IgD-negative memory B cell (primary cell): ENCODE measurements around the gene SLC25A4. TPM values are rescaled to one million over a fixed set of nuclear protein-coding genes. Genes with fewer than 3 reads are reported as not detected.
"Not testable (repeated sequence)": the region's sequence is repeated elsewhere in the genome, so short reads cannot be mapped to it uniquely, and the experiment has no call there.

Experiments
- H3K27ac Mint-ChIP-seq, 3 donors: one replicate each; pipeline ENCODE4 v1.8.0; 2020 to 2022; ENCODE audit warnings: mild to moderate bottlenecking in 3 of 3, mixed read lengths in 3 of 3, moderate library complexity in 1 of 3
- H3K27me3 Mint-ChIP-seq: one replicate; pipeline ENCODE4 v1.8.0; 2021; ENCODE audit warnings: mixed read lengths
- H3K36me3 Mint-ChIP-seq: one replicate; pipeline ENCODE4 v1.8.0; 2020; ENCODE audit warnings: mild to moderate bottlenecking, mixed read lengths
- H3K4me1 Mint-ChIP-seq, 3 donors: one replicate each; pipeline ENCODE4 v1.8.0; 2020 to 2022; ENCODE audit warnings: mixed read lengths in 3 of 3, mild to moderate bottlenecking in 1 of 3
- H3K4me3 Mint-ChIP-seq, 4 donors: one replicate each; pipeline ENCODE4 v1.8.0; 2020 to 2022; ENCODE audit warnings: mild to moderate bottlenecking in 4 of 4, mixed read lengths in 4 of 4, moderate library complexity in 3 of 4
- H3K9me3 Mint-ChIP-seq, 3 donors: one replicate each; pipeline ENCODE4 v1.8.0; 2020 to 2021; ENCODE audit warnings: mixed read lengths in 3 of 3, mild to moderate bottlenecking in 1 of 3
- polyA plus RNA-seq: library from polyadenylated mRNA; unstranded; fragments of 300-500 nt; fragmentation: Illumina TruSeq; gene quantifications from one replicate; pipeline ENCODE4 v1.2.3, GENCODE V29; 2021

Gene SLC25A4
- polyA plus RNA-seq, 1 donor from 2014 or later: 16.6 TPM

DNA sequence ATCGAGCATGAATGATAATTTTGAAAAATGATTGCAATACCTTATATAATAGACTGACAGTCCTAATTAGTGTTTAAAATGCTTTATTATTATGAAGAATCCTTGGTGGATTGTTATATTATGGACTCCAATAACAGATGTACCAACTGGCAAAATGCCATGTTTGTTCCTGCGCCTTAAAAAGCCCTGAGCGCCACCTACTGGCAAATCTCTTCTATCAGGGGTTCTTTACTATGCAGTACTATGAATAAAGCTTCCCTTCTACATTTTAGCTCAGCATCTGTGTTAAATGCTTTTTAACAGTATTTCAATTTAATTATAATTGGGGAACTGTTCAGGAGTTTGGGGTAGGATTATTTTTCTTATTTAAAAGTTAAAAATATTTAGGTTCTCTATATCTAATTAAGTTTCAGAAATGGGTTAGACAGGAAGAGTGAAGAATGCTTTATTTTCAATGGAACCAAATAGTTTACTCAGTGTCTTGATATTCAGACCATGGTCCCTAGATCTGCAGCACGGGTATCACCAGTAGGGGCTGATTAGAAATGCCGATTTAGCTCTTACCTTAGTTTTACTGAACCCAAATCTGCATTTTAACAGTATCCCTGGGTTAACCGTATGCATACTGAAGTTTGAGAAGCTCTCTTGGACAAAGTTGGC lies 40.7 kb downstream of the SLC25A4 start:
- Mint-ChIP-seq H3K36me3 (peaks cover 3% of the 10 kb centered on the region), H3K9me3 (no peaks in the 10 kb centered on the region), H3K27ac (no peak overlapping the region), H3K27me3 (no peaks in the 10 kb centered on the region), H3K4me1 (peaks cover 7 to 22% (median 9%) of the 10 kb centered on the region in 3 donors), H3K4me3 (no peak overlapping the region)

DNA sequence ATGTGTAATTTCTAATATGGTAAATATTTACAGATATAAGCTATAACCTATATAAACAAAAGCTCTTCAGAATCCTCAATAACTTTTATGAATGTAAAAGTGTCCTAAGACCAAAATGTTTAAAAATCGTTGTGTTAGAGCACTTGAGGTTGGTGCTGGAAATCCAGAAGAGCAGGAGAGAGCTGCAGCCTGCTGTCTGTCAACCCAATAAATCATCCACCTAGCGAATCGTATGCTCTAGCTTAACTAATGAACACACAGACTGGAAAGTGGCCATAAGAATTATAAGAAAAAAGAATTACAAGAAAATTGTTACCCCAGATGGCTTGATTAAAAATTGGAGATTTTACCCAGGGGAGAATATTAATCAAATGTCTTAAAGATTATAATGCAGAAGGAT lies 43.7 kb downstream of the SLC25A4 start:
- Mint-ChIP-seq H3K36me3 (peaks cover 7% of the 10 kb centered on the region), H3K9me3 (no peaks in the 10 kb centered on the region), H3K27me3 (no peaks in the 10 kb centered on the region), H3K4me1 (peaks cover 15 to 33% (median 23%) of the 10 kb centered on the region in 3 donors), H3K4me3 (no peak overlapping the region), H3K27ac (no peak overlapping the region)

DNA sequence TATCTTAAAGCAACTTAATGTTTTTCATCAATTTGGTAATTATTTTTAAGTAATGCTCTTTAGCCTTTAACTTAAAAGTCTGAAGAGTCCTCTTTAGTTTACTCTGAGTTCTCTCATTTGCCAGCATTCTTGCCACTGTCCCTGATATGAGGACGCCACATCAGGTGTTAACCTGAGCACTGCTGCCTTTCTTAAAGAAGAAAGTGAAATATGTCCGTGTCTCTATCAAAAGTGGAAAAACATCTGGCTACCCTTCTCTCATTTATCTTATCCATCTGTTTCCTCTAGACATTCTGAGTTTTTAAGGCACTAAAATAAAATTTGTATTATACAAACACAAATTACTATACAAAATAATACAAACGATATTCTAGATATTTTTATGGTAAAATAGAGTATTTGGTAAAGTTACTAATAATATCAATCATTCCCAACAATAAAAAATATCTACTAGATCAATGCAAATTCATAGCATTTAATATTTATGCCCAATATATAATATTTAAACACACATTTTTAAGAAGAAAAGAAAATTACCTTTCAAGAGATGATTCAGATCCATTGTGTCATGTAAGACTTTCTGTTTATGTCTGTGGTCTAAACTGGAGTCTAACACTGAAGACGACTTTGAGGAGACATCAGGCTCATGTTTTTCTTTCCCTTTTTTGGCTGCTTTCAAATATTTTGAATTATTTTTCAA lies 46.7 kb downstream of the SLC25A4 start:
- Mint-ChIP-seq H3K27ac (peak overlapping the region in 1 of 3 donors; percentile 77), H3K4me1 (peaks cover 20 to 39% (median 28%) of the 10 kb centered on the region in 3 donors), H3K4me3 (no peak overlapping the region), H3K9me3 (no peaks in the 10 kb centered on the region), H3K36me3 (peaks cover 8% of the 10 kb centered on the region), H3K27me3 (no peaks in the 10 kb centered on the region)

DNA sequence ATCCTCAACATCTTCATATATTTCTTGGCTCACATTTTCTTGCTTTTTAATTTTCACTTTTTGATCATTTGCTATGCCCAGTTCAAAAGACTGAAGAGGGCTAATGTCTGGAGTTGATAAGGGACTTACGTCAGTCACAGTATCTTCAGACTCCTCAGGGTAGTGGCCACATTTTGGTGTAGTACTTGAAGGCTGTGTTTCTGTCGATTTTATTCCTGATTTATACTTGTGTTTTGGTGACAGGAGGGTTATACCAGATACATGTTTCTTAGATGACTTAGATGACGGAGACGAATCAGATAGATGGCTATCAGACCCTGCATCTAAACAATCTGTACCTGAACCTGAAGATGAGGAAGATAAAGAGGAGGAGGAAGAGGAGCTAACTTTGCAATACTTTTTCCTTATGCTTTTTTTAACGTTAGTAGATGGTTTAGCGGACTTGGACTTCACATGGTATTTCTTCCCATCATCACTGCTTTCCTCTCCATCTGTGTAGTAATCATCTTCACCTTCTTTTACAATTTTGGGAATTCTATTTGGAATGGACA lies 47.3 kb downstream of the SLC25A4 start:
- no peaks in the 10 kb centered on the region for H3K27me3 Mint-ChIP-seq
- H3K9me3 Mint-ChIP-seq: no peaks in the 10 kb centered on the region
- H3K27ac Mint-ChIP-seq: peak overlapping the region in 2 of 3 donors; percentile 25 to 77
- H3K36me3 Mint-ChIP-seq: peaks cover 8% of the 10 kb centered on the region
- H3K4me1 Mint-ChIP-seq: peaks cover 23 to 35% (median 31%) of the 10 kb centered on the region in 3 donors
- peak overlapping the region in 2 of 4 donors; percentile 44 to 63 for H3K4me3 Mint-ChIP-seq

DNA sequence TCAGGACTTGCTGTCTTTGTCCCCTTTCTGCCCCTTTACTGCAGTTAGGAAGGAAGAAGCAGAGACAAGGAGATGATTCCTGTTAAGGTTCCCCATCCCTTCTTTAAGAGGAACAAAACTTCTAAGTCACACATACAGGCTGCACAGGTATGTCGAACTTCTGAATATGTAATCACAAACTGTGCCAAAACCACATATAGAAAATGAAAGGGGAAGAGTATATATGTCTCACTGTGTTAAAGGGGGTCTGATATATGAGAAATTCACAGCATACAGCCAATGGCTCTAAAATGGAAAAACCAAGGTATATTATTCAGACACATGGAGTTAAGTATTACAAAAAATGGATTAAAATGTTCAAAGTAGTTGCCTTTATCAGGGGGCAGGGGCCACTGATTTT lies 49.0 kb downstream of the SLC25A4 start:
- peaks cover 8% of the 10 kb centered on the region for H3K36me3 Mint-ChIP-seq
- H3K27ac Mint-ChIP-seq: peak overlapping the region in 1 of 3 donors; percentile 81
- H3K4me1 Mint-ChIP-seq: peaks cover 24 to 31% (median 30%) of the 10 kb centered on the region in 3 donors
- no peaks in the 10 kb centered on the region for H3K27me3 Mint-ChIP-seq
- peak overlapping the region in 2 of 4 donors; percentile 20 to 46 for H3K4me3 Mint-ChIP-seq
- H3K9me3 Mint-ChIP-seq: no peaks in the 10 kb centered on the region

DNA sequence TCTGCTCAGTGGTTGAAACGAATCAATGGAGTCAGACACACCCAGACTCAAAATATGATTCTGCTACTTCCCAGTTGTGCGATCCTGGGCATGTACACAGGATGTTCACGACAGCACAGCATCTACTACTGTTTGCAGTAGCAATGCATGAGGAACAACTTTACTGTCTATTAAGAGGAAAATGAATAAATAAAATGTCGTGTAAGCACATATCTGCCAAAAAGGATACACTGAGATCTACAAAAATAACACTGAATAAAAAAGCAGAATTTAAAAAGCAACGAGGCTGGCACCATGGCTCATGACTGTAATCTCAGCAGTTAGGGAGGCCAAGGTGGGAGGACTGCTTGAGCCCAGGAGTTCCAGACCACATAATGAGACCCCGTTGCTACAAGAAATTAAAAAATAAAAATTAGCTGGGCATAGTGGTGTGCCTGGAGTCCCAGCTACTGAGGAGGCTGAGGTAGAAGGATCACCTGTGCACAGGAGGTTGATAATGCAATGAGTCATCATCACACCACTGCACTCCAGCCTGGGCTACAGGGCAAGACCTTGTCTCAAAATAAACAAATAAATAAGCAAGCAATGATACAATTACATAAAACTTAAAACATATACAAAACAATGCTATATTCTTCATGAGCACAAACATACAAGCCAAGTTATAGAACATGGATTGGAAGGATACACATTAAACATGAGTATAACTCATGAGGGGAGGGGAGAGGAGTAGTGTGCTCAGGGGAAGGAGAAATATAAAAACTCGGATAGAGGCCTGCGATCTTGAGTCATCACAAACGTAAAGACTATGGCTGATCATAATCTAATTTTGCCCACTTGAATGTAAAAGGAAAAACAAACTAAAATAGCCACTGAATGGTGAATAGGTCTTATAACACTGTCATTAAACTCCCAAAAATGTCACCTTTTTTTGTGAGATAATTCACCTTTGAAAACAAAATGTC lies 52.1 kb downstream of the SLC25A4 start:
- Mint-ChIP-seq H3K27me3 (no peaks in the 10 kb centered on the region), H3K9me3 (no peaks in the 10 kb centered on the region), H3K36me3 (peaks cover 4% of the 10 kb centered on the region), H3K4me3 (no peak overlapping the region), H3K4me1 (peaks cover 18 to 30% (median 20%) of the 10 kb centered on the region in 3 donors), H3K27ac (no peak overlapping the region)

DNA sequence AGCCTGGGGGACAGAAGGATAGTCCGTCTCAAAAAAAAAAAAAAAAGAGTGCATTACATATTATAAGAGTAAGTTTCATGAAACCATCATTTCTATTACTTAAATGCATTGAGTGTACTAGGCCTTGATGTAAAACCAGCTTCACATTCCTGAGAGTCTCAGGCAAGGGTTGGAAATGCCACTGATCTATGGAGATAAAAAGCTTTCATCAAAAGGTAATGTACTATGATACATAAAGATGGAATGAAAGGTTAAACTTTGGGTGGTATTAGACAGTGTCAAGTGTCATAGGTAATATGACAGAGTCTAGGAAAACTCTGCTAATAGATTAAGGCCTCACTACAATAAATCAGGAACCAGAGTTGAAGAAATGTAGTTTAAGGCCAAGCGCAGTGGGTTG lies 53.4 kb downstream of the SLC25A4 start:
- peak overlapping the region in 1 of 3 donors; percentile 7 for H3K27ac Mint-ChIP-seq
- H3K27me3 Mint-ChIP-seq: no peaks in the 10 kb centered on the region
- peaks cover 14 to 26% (median 16%) of the 10 kb centered on the region in 3 donors for H3K4me1 Mint-ChIP-seq

DNA sequence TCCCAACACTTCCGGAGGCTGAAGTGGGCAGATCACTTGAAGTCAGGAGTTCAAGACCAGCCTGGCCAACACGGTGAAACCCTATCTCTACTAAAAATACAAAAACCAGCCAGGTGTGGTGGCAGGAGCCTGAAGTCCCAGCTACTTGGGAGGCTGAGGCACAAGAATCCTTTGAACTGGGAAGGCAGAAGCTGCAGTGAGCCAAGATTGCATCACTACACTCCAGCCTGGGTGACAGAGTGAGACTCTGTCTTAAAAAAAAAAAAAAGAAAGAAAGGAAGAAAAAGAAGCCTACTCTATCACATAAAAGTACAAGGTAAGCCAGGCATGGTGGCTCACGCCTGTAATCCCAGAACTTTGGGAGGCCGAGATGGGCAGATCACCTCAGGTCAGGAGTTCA lies 55.1 kb downstream of the SLC25A4 start:
- H3K4me1 Mint-ChIP-seq: peaks cover 18 to 35% (median 24%) of the 10 kb centered on the region in 3 donors
- H3K27me3 Mint-ChIP-seq, H3K36me3 Mint-ChIP-seq, H3K9me3 Mint-ChIP-seq: not testable (repeated sequence)
- H3K4me3 Mint-ChIP-seq: peak overlapping the region in 1 of 4 donors; percentile 53
- peak overlapping the region in 1 of 3 donors; percentile 26 for H3K27ac Mint-ChIP-seq

More for the DNA sequence above, 53.4 kb downstream of the SLC25A4 start:
- Mint-ChIP-seq H3K9me3 (no peaks in the 10 kb centered on the region), H3K4me3 (no peak overlapping the region), H3K36me3 (peaks cover 1% of the 10 kb centered on the region)

Other genes with a start within 250 kb of the SLC25A4 start
- gene HELT, start 124.8 kb upstream of the SLC25A4 start, polyA plus RNA-seq: not detected
- gene CFAP97, start 60.7 kb downstream of the SLC25A4 start, polyA plus RNA-seq: 66.3 TPM
- gene SNX25, start 66.3 kb downstream of the SLC25A4 start, polyA plus RNA-seq: 24.4 TPM